KMS-11 (cell line): ENCODE data around the gene ZNF460.

Source experiments
- H2AFZ ChIP-seq: fragments of 200-600 bp; sonication (generic); 2 replicates; pipeline ENCODE4 v1.6.1; 2016; ENCODE audit warnings: antibody characterized with exemption, mixed run types, low read depth
- H3K27ac ChIP-seq: fragments of 200-600 bp; sonication (generic); 2 replicates; pipeline ENCODE4 v1.6.1; 2016; ENCODE audit warnings: mild to moderate bottlenecking, mixed run types
- H3K27me3 ChIP-seq: fragments of 200-600 bp; sonication (generic); 2 replicates; pipeline ENCODE4 v1.6.1; 2017; ENCODE audit warnings: mild to moderate bottlenecking, low read depth, mixed run types, moderate library complexity; ENCODE audit not compliant: insufficient read depth
- H3K36me3 ChIP-seq: fragments of 200-600 bp; sonication (generic); 2 replicates; pipeline ENCODE4 v1.6.1; 2017; ENCODE audit warnings: mild to moderate bottlenecking, mixed run types; ENCODE audit not compliant: insufficient read depth
- H3K4me1 ChIP-seq: fragments of 200-600 bp; sonication (generic); 2 replicates; pipeline ENCODE4 v1.6.1; 2016; ENCODE audit warnings: mild to moderate bottlenecking, low read depth, mixed run types; ENCODE audit not compliant: poor library complexity, severe bottlenecking
- H3K4me2 ChIP-seq: fragments of 200-600 bp; sonication (generic); 2 replicates; pipeline ENCODE4 v1.7.0; 2016; ENCODE audit warnings: mild to moderate bottlenecking, mixed run types
- H3K4me3 ChIP-seq: fragments of 200-600 bp; sonication (generic); IDR thresholded peaks from 2 replicates; pipeline ENCODE4 v1.6.1; 2017; ENCODE audit warnings: low read depth, low read length, mixed read lengths; ENCODE audit not compliant: insufficient read depth
- H3K79me2 ChIP-seq: fragments of 200-600 bp; sonication (generic); 2 replicates; pipeline ENCODE4 v1.6.1; 2016; ENCODE audit warnings: low read depth, mixed run types; ENCODE audit not compliant: insufficient read depth
- H3K9ac ChIP-seq: fragments of 200-600 bp; sonication (generic); 2 replicates; pipeline ENCODE4 v1.6.1; 2016; ENCODE audit warnings: mild to moderate bottlenecking, mixed run types
- H4K20me1 ChIP-seq: fragments of 200-600 bp; sonication (generic); 2 replicates; pipeline ENCODE4 v1.6.1; 2016; ENCODE audit warnings: mild to moderate bottlenecking, mixed run types; ENCODE audit not compliant: insufficient read depth
- CTCF ChIP-seq: fragments of 200-600 bp; sonication (generic); conservative IDR thresholded peaks from 2 replicates; pipeline ENCODE4 v1.6.1; 2017; ENCODE audit warnings: low read depth, mild to moderate bottlenecking, antibody characterized with exemption, low read length, moderate library complexity, mixed read lengths

The ZNF460 gene

GRCh38 chr19:57321751-57322150 lies 41.5 kb downstream of the ZNF460 start:
- Histone ChIP-seq H3K4me2 (no peak overlapping the region), H3K4me3 (no peak overlapping the region), H4K20me1 (no peaks in the 10 kb centered on the region), H3K9ac (no peak overlapping the region), H3K27ac (no peak overlapping the region), H3K27me3 (no peaks in the 10 kb centered on the region), H2AFZ (no peak overlapping the region), H3K36me3 (no peaks in the 10 kb centered on the region), H3K79me2 (no peaks in the 10 kb centered on the region), H3K4me1 (no peaks in the 10 kb centered on the region)
- TF ChIP-seq CTCF = no peak

GRCh38 chr19:57324992-57325391 lies 44.7 kb downstream of the ZNF460 start:
- Histone ChIP-seq H3K9ac (no peak overlapping the region), H4K20me1 (no peaks in the 10 kb centered on the region), H3K27ac (no peak overlapping the region), H3K4me3 (no peak overlapping the region), H3K4me2 (no peak overlapping the region), H3K27me3 (no peaks in the 10 kb centered on the region), H3K36me3 (no peaks in the 10 kb centered on the region), H3K4me1 (no peaks in the 10 kb centered on the region), H3K79me2 (no peaks in the 10 kb centered on the region), H2AFZ (no peak overlapping the region)
- TF ChIP-seq CTCF = no peak

GRCh38 chr19:57327993-57328392 lies 47.7 kb downstream of the ZNF460 start:
- no peaks in the 10 kb centered on the region for H3K4me1 ChIP-seq
- no peaks in the 10 kb centered on the region for H3K27me3 ChIP-seq
- no peak overlapping the region for H3K4me2 ChIP-seq
- no peak overlapping the region for H3K27ac ChIP-seq
- no peak overlapping the region for H3K9ac ChIP-seq
- no peaks in the 10 kb centered on the region for H4K20me1 ChIP-seq
- H3K4me3 ChIP-seq = no peak overlapping the region
- H2AFZ ChIP-seq = no peak overlapping the region
- H3K79me2 ChIP-seq = no peaks in the 10 kb centered on the region
- H3K36me3 ChIP-seq = no peaks in the 10 kb centered on the region
- TF ChIP-seq CTCF = no peak

GRCh38 chr19:57334191-57334590 lies 53.9 kb downstream of the ZNF460 start:
- no peak overlapping the region for H3K9ac ChIP-seq
- no peak overlapping the region for H3K4me3 ChIP-seq
- no peak overlapping the region for H2AFZ ChIP-seq
- H3K4me1 ChIP-seq = no peaks in the 10 kb centered on the region
- no peak overlapping the region for H3K27ac ChIP-seq
- H3K27me3 ChIP-seq = no peaks in the 10 kb centered on the region
- no peaks in the 10 kb centered on the region for H3K36me3 ChIP-seq
- H3K4me2 ChIP-seq = no peak overlapping the region
- H3K79me2 ChIP-seq = no peaks in the 10 kb centered on the region
- no peaks in the 10 kb centered on the region for H4K20me1 ChIP-seq
- TF ChIP-seq CTCF = no peak

GRCh38 chr19:57338877-57339276 lies 58.6 kb downstream of the ZNF460 start:
- Histone ChIP-seq H2AFZ (no peak overlapping the region), H3K4me2 (no peak overlapping the region), H3K27me3 (no peaks in the 10 kb centered on the region), H3K27ac (no peak overlapping the region), H4K20me1 (no peaks in the 10 kb centered on the region), H3K36me3 (no peaks in the 10 kb centered on the region), H3K4me3 (no peak overlapping the region), H3K4me1 (no peaks in the 10 kb centered on the region), H3K79me2 (no peaks in the 10 kb centered on the region), H3K9ac (no peak overlapping the region)
- no peak for TF ChIP-seq CTCF
